GM18951 (cell line): ENCODE measurements around the gene TAS2R1.

Experiments
- POLR2A ChIP-seq: IDR thresholded peaks from 4 replicates; pipeline ENCODE4 v1.6.1; 2011; ENCODE audit warnings: mild to moderate bottlenecking; ENCODE audit not compliant: insufficient read length, insufficient read depth; ENCODE audit errors: extremely low read depth
- in situ Hi-C: fragments of 300-500 bp; cut with MboI; formaldehyde crosslinking; loops from one replicate; pipeline ENCODE4 v1.12.0; 2022; ENCODE audit warnings: low sequenced_read_pairs, mixed read lengths, inconsistent platforms; ENCODE audit not compliant: unreplicated experiment

The TAS2R1 gene

GRCh38 chr5:9589049-9589835 lies 40.9 kb downstream of the TAS2R1 start:
- in situ Hi-C loops: no loop called here
- TF ChIP-seq POLR2A: no peak

- no peak for TF ChIP-seq POLR2A
- in situ Hi-C loops: no loop called here
Observed at GRCh38 chr5:9588254-9588653, 41.9 kb downstream of the TAS2R1 start.

GRCh38 chr5:9587135-9587534 lies 43.0 kb downstream of the TAS2R1 start:
- TF ChIP-seq POLR2A: no peak
- in situ Hi-C loops: no loop called here

GRCh38 chr5:9582406-9582805 lies 47.7 kb downstream of the TAS2R1 start:
- TF ChIP-seq POLR2A: no peak
- in situ Hi-C loops: no loop called here
